ENCODE data around the gene ZNF385B. TPM values are rescaled to one million over a fixed set of nuclear protein-coding genes. Genes with fewer than 3 reads are reported as not detected.

ZNF385B gene
- total RNA-seq, 3 donors from 2014 or later = 3.4 to 8.8 (median 4.5) TPM

- no peak for DNase-seq (ENCODE audit: low spot score in 2 of 2)
- no peak for TF ChIP-seq CTCF (IDR thresholded peaks at IDR 0.05)
- TF ChIP-seq POLR2AphosphoS5 (IDR thresholded peaks at IDR 0.05) = no peak
- no peaks in the 10 kb centered on the region for H3K27me3 ChIP-seq
- no peaks in the 10 kb centered on the region for H3K9me3 ChIP-seq
- intact Hi-C loops (cut with DNase I; ENCODE audit: low total_unique reads) = no loop called here
- H3K36me3 ChIP-seq = no peaks in the 10 kb centered on the region
- H3K27ac ChIP-seq = no peak overlapping the region
- H3K4me1 ChIP-seq = no peaks in the 10 kb centered on the region
- no peak overlapping the region for H3K4me3 ChIP-seq
Observed at GRCh38 chr2:179556425-179556824, 305.0 kb downstream of the ZNF385B start.

GRCh38 chr2:179555691-179556283, 305.6 kb downstream of the ZNF385B start:
- Histone ChIP-seq H3K4me3 (no peak overlapping the region), H3K27ac (no peak overlapping the region), H3K4me1 (no peaks in the 10 kb centered on the region), H3K27me3 (no peaks in the 10 kb centered on the region), H3K36me3 (no peaks in the 10 kb centered on the region), H3K9me3 (no peaks in the 10 kb centered on the region)
- no peak for DNase-seq (ENCODE audit: low spot score in 2 of 2)
- TF ChIP-seq CTCF (IDR thresholded peaks at IDR 0.05) (no peak), POLR2A (IDR thresholded peaks at IDR 0.05) (no peak), POLR2AphosphoS5 (IDR thresholded peaks at IDR 0.05) (no peak)
- intact Hi-C loops (cut with DNase I; ENCODE audit: low total_unique reads) = no loop called here

- no peaks in the 10 kb centered on the region for H3K27me3 ChIP-seq
- intact Hi-C loops (cut with DNase I; ENCODE audit: low total_unique reads) = no loop called here
- no peak for TF ChIP-seq POLR2AphosphoS5 (IDR thresholded peaks at IDR 0.05)
- no peak for TF ChIP-seq POLR2A (IDR thresholded peaks at IDR 0.05)
- no peak for TF ChIP-seq CTCF (IDR thresholded peaks at IDR 0.05)
- H3K4me3 ChIP-seq = no peak overlapping the region
- no peaks in the 10 kb centered on the region for H3K9me3 ChIP-seq
- no peak overlapping the region for H3K27ac ChIP-seq
- no peaks in the 10 kb centered on the region for H3K4me1 ChIP-seq
- no peak for DNase-seq (ENCODE audit: low spot score in 2 of 2)
- no peaks in the 10 kb centered on the region for H3K36me3 ChIP-seq
Observed at GRCh38 chr2:179554639-179555386, 306.6 kb downstream of the ZNF385B start.

GRCh38 chr2:179553382-179553781, 308.0 kb downstream of the ZNF385B start:
- Histone ChIP-seq H3K4me3 (no peak overlapping the region), H3K4me1 (no peaks in the 10 kb centered on the region), H3K27me3 (no peaks in the 10 kb centered on the region), H3K36me3 (no peaks in the 10 kb centered on the region), H3K27ac (no peak overlapping the region), H3K9me3 (no peaks in the 10 kb centered on the region)
- DNase-seq (ENCODE audit: low spot score in 2 of 2) = no peak
- TF ChIP-seq CTCF (IDR thresholded peaks at IDR 0.05) (no peak), POLR2AphosphoS5 (IDR thresholded peaks at IDR 0.05) (no peak), POLR2A (IDR thresholded peaks at IDR 0.05) (no peak)
- intact Hi-C loops (cut with DNase I; ENCODE audit: low total_unique reads) = no loop called here

- Histone ChIP-seq H3K4me3 (no peak overlapping the region), H3K27ac (no peak overlapping the region), H3K27me3 (no peaks in the 10 kb centered on the region), H3K4me1 (no peaks in the 10 kb centered on the region), H3K36me3 (no peaks in the 10 kb centered on the region), H3K9me3 (no peaks in the 10 kb centered on the region)
- DNase-seq (ENCODE audit: low spot score in 2 of 2) = no peak
- TF ChIP-seq POLR2AphosphoS5 (IDR thresholded peaks at IDR 0.05) (no peak), POLR2A (IDR thresholded peaks at IDR 0.05) (no peak), CTCF (IDR thresholded peaks at IDR 0.05) (no peak)
- intact Hi-C loops (cut with DNase I; ENCODE audit: low total_unique reads) = no loop called here
Observed at GRCh38 chr2:179551539-179552045, 309.8 kb downstream of the ZNF385B start.
